K562 (cell line): ENCODE data around the gene MOCOS. TPM values are rescaled to one million over a fixed set of nuclear protein-coding genes. Genes with fewer than 3 reads are reported as not detected.

Experiments used
- BRF1 ChIP-seq: IDR thresholded peaks from 3 replicates; pipeline ENCODE4 v1.6.1; 2011; ENCODE audit warnings: borderline replicate concordance, mild to moderate bottlenecking; ENCODE audit not compliant: insufficient read length; ENCODE audit errors: extremely low read depth
- CEBPG ChIP-seq, 3 experiments: fragments of 200-800 bp in 1 of 3; sonication (Bioruptor generic) in 1 of 3; sonication (generic) in 1 of 3; formaldehyde crosslinking in 1 of 3; IDR thresholded peaks in 2 of 3; conservative IDR thresholded peaks in 1 of 3; 2 replicates each; pipeline versions ENCODE4 v1.6.1 to v1.8.0; 2016 to 2022; ENCODE audit warnings: missing compliant biosample characterization in 2 of 3, missing genetic modification characterization in 2 of 3, mild to moderate bottlenecking in 1 of 3, missing genetic modification reagents in 1 of 3
- CEBPZ ChIP-seq: fragments of 150-350 bp; IDR thresholded peaks from 2 replicates; pipeline ENCODE4 v1.6.1; 2014; ENCODE audit warnings: low read depth, mild to moderate bottlenecking, low read length, borderline replicate concordance
- FOSL1 ChIP-seq: fragments of 200-800 bp; sonication (Bioruptor generic); conservative IDR thresholded peaks from 2 replicates; pipeline ENCODE4 v1.6.1; 2016; ENCODE audit warnings: missing genetic modification characterization, missing compliant biosample characterization
- HMBOX1 ChIP-seq: sonication (generic); IDR thresholded peaks from 2 replicates; pipeline ENCODE4 v1.6.1; 2016
- HNRNPL ChIP-seq: fragments of 200-400 bp; formaldehyde crosslinking; IDR thresholded peaks from 2 replicates; pipeline ENCODE4 v1.6.1; 2017; ENCODE audit warnings: low read depth, mild to moderate bottlenecking, low read length
- KAT7 ChIP-seq: sonication (generic); formaldehyde crosslinking; IDR thresholded peaks from 2 replicates; pipeline ENCODE4 v1.8.0; 2022; ENCODE audit warnings: missing genetic modification reagents, mild to moderate bottlenecking, borderline replicate concordance
- LEF1 ChIP-seq: fragments of 450-650 bp; IDR thresholded peaks from 2 replicates; pipeline ENCODE4 v1.6.1; 2016; ENCODE audit warnings: mild to moderate bottlenecking
- MECOM ChIP-seq: fragments of 250-450 bp; sonication (Bioruptor Pico); IDR thresholded peaks from 2 replicates; pipeline ENCODE4 v1.8.0; 2022; ENCODE audit warnings: inconsistent platforms
- MED1 ChIP-seq: sonication (generic); formaldehyde crosslinking; IDR thresholded peaks from 2 replicates; pipeline ENCODE4 v1.8.1; 2023; ENCODE audit warnings: missing genetic modification reagents, borderline replicate concordance
- MTA1 ChIP-seq: fragments of 450-650 bp; IDR thresholded peaks from 2 replicates; pipeline ENCODE4 v1.6.1; 2017; ENCODE audit warnings: borderline replicate concordance
- POLR2AphosphoS2 ChIP-seq: IDR thresholded peaks from 2 replicates; pipeline ENCODE4 v1.6.1; 2012; ENCODE audit warnings: low read length, improper control_type of control experiment
- SMAD2 ChIP-seq: fragments of 150-350 bp; IDR thresholded peaks from 2 replicates; pipeline ENCODE4 v1.6.1; 2014; ENCODE audit warnings: low read depth, mild to moderate bottlenecking, low read length
- SNAPC5 ChIP-seq: fragments of 250-450 bp; sonication (Bioruptor Pico); IDR thresholded peaks from 2 replicates; pipeline ENCODE4 v1.8.0; 2021; ENCODE audit warnings: moderate library complexity, mild to moderate bottlenecking, inconsistent platforms
- SOX6 ChIP-seq: fragments of 450-650 bp; IDR thresholded peaks from 2 replicates; pipeline ENCODE4 v1.6.1; 2014; ENCODE audit warnings: mild to moderate bottlenecking
- SREBF2 ChIP-seq: sonication (generic); formaldehyde crosslinking; IDR thresholded peaks from 2 replicates; pipeline ENCODE4 v1.4.0; 2020; ENCODE audit warnings: mild to moderate bottlenecking, missing genetic modification reagents
- TAF7 ChIP-seq: fragments of 450-650 bp; IDR thresholded peaks from 2 replicates; pipeline ENCODE4 v1.6.1; 2016; ENCODE audit warnings: missing genetic modification characterization, missing compliant biosample characterization
- THRAP3 ChIP-seq: fragments of 450-650 bp; IDR thresholded peaks from 2 replicates; pipeline ENCODE4 v1.6.1; 2016; ENCODE audit warnings: mild to moderate bottlenecking, inconsistent platforms, borderline replicate concordance
- ZHX1 ChIP-seq: fragments of 150-350 bp; conservative IDR thresholded peaks from 2 replicates; pipeline ENCODE4 v1.6.1; 2014; ENCODE audit warnings: low read length
- ZNF277 ChIP-seq: fragments of 250-450 bp; sonication (Bioruptor Pico); IDR thresholded peaks from 2 replicates; pipeline ENCODE4 v1.8.0; 2022; ENCODE audit warnings: inconsistent platforms, mild to moderate bottlenecking, moderate library complexity, borderline replicate concordance
- ZNF77 ChIP-seq: fragments of 250-450 bp; sonication (Bioruptor Pico); IDR thresholded peaks from 2 replicates; pipeline ENCODE4 v1.5.0; 2020
- polyA plus RNA-seq, 8 experiments: library from polyadenylated mRNA; depleted of rRNA in 4 of 8; stranded (reverse) in 5 of 8; unstranded in 3 of 8; fragments of >200 nt; fragmentation: Nextera tagmentation in 2 of 8; fragmentation: Illumina TruSeq in 1 of 8; extraction: Ambion mirVana in 2 of 8; extraction: Trizol in 1 of 8; gene quantifications; 2 replicates each; pipeline versions ENCODE4 v1.2.1 to v1.2.3, GENCODE V29; 2011 to 2014; ENCODE audit warnings: inconsistent platforms in 1 of 8, missing spikeins in 1 of 8
- total RNA-seq, 7 experiments: library from RNA; depleted of rRNA in 6 of 7; stranded (reverse); fragments of >200 nt in 6 of 7; fragmentation: Illumina TruSeq in 2 of 7; extraction: Trizol in 2 of 7; gene quantifications; 2 replicates each; pipeline versions ENCODE4 v1.2.1 to v1.2.3, GENCODE V29; 2011 to 2021; ENCODE audit warnings: low replicate concordance in 1 of 7

Gene MOCOS
- total and polyA plus RNA-seq, 9 of the 15 experiments (the other 6 are each of a cell fraction or from before 2014, with no cell fraction given), result 4.5 to 12.4 (median 9.1) TPM

GRCh38 chr18:36200354-36200771 lies 13.1 kb downstream of the MOCOS start (continued):
- TF ChIP-seq BRF1 (no peak), SOX6 (peak; percentile 78), SMAD2 (no peak), LEF1 (peak; percentile 55), HNRNPL (0 out of 2 replicates have a peak, but pooled peaks have one; percentile 39), SREBF2 (CRISPR knock-in tag) (no peak), FOSL1 (tag) (0 out of 2 replicates have a peak, but pooled peaks have one; percentile 19), CEBPZ (no peak), ZHX1 (no peak), CEBPG (CRISPR knock-in tag; IDR thresholded peaks at IDR 0.05) (no peak), CEBPG (tag; conservative IDR thresholded peaks at IDR 0.05 in 1 of 2, IDR thresholded peaks at IDR 0.05 in 1 of 2) (0 out of 4 replicates have a peak, but pooled peaks of 1 of the 2 experiments have one; percentile 29), ZNF77 (no peak), POLR2AphosphoS2 (no peak; the same call in 1 of the 2 replicates), TAF7 (no peak), HMBOX1 (no peak), MECOM (CRISPR knock-in tag) (0 out of 2 replicates have a peak, but pooled peaks have one; percentile 37), SNAPC5 (no peak), THRAP3 (no peak), MED1 (CRISPR knock-in tag) (no peak), ZNF277 (CRISPR knock-in tag) (no peak), KAT7 (CRISPR knock-in tag) (no peak), MTA1 (0 out of 2 replicates have a peak, but pooled peaks have one; percentile 31)
